Hair follicle dermal papilla cell (primary cell): ENCODE measurements around the gene SLC49A4. TPM values are rescaled to one million over a fixed set of nuclear protein-coding genes. Genes with fewer than 3 reads are reported as not detected.

ENCODE experiments used
- total RNA-seq: library from RNA; depleted of rRNA; stranded (reverse); fragments of >200 nt; gene quantifications from 2 replicates; pipeline ENCODE4 v1.2.3, GENCODE V29; 2012

The SLC49A4 gene
- total RNA-seq, result 31.0 and 38.9 TPM in 2 replicates

GRCh38 chr3:122794779-122795673 lies at the start of gene SLC49A4:
Gene SLC49A4, plus strand, starts transcription at chr3:122795069. Its CDS starts 124 bp downstream, at chr3:122795193.

GRCh38 chr3:122793568-122794416 lies 1.1 kb upstream of the SLC49A4 start, which contains the start of gene HSPBAP1:
Gene HSPBAP1, minus strand, starts transcription at chr3:122793831. Its CDS starts 151 bp downstream, at chr3:122793680.

Other genes with a start within 250 kb of the SLC49A4 start
- gene PARP9, start 230.8 kb upstream of the SLC49A4 start, total RNA-seq, result 47.4 and 51.6 TPM in 2 replicates
- gene DTX3L, start 230.7 kb upstream of the SLC49A4 start, total RNA-seq, result 49.5 and 60.2 TPM in 2 replicates
- gene PARP15, start 217.4 kb upstream of the SLC49A4 start, total RNA-seq, result 1.1 and 2.3 TPM in 2 replicates
- 74.3 and 115 TPM in 2 replicates for gene PARP14, start 114.2 kb upstream of the SLC49A4 start, total RNA-seq
- 9.1 and 10.9 TPM in 2 replicates for gene HSPBAP1, start 1.2 kb upstream of the SLC49A4 start, total RNA-seq
- 0.12 TPM in 1 of 2 replicates, not detected in the other for gene SEMA5B, start 232.7 kb downstream of the SLC49A4 start, total RNA-seq